PC-3 (cell line): ENCODE data around the gene FLNC. TPM values are rescaled to one million over a fixed set of nuclear protein-coding genes. Genes with fewer than 3 reads are reported as not detected.

Source experiments
- ATAC-seq: fragments of 200-7000 bp; cut with Tn5 transposase; 2 replicates; pipeline ENCODE4 v1.9.1; 2020; ENCODE audit warnings: mild to moderate bottlenecking, moderate library complexity
- BruUV-seq: library from RNA; stranded (reverse); fragments of 400-500 nt; replicated peaks from 2 replicates; lab custom pipeline; 2021; lab: Mats Ljungman, UMichigan
- CTCF ChIA-PET: fragments of 300-600 bp; sonication (Branson Sonifier 250); formaldehyde crosslinking; loops from one replicate; lab custom pipeline; 2022; ENCODE audit warnings: antibody characterized with exemption; lab: Charles Lee
- POLR2A ChIA-PET: fragments of 300-600 bp; sonication (Branson Sonifier 250); formaldehyde crosslinking; loops from one replicate; lab custom pipeline; 2022; ENCODE audit warnings: antibody characterized with exemption; ENCODE audit not compliant: unreplicated experiment; lab: Charles Lee
- DNase-seq: peaks from one replicate; pipeline ENCODE4 v3.0.0-alpha.2; 2015
- H2AFZ ChIP-seq: fragments of 300-600 bp; sonication (generic); 2 replicates; pipeline ENCODE4 v1.6.0; 2016; ENCODE audit warnings: antibody characterized with exemption, low read length
- H3F3A ChIP-seq: fragments of 300-600 bp; sonication (generic); one replicate; pipeline ENCODE4 v1.6.0; 2017; ENCODE audit warnings: antibody characterized with exemption, low read length, control low read depth, mild to moderate bottlenecking; ENCODE audit not compliant: unreplicated experiment
- H3K27ac ChIP-seq: fragments of 300-600 bp; sonication (generic); 2 replicates; pipeline ENCODE4 v1.5.1; 2016; ENCODE audit warnings: mild to moderate bottlenecking, low read length
- H3K27me3 ChIP-seq: fragments of 300-600 bp; sonication (generic); 2 replicates; pipeline ENCODE4 v1.6.1; 2016; ENCODE audit warnings: low read length, mixed read lengths
- H3K36me3 ChIP-seq: fragments of 300-600 bp; sonication (generic); 2 replicates; pipeline ENCODE4 v1.6.1; 2016; ENCODE audit warnings: low read depth, mixed run types, low read length, mixed read lengths
- H3K4me1 ChIP-seq: fragments of 300-600 bp; sonication (generic); 2 replicates; pipeline ENCODE4 v1.5.1; 2016; ENCODE audit warnings: low read length; ENCODE audit not compliant: insufficient read depth
- H3K4me2 ChIP-seq: fragments of 300-600 bp; sonication (generic); 2 replicates; pipeline ENCODE4 v1.6.0; 2016; ENCODE audit warnings: low read length
- H3K4me3 ChIP-seq: fragments of 300-600 bp; sonication (generic); 2 replicates; pipeline ENCODE4 v1.5.1; 2016; ENCODE audit warnings: mild to moderate bottlenecking, low read length, mixed read lengths
- H3K79me2 ChIP-seq: fragments of 300-600 bp; sonication (generic); 2 replicates; pipeline ENCODE4 v1.6.1; 2017; ENCODE audit warnings: low read length, mixed read lengths
- H3K9ac ChIP-seq: fragments of 300-600 bp; sonication (generic); 2 replicates; pipeline ENCODE4 v1.6.0; 2016; ENCODE audit warnings: mild to moderate bottlenecking, low read length
- H3K9me2 ChIP-seq: fragments of 300-600 bp; sonication (generic); replicated peaks from 2 replicates; pipeline ENCODE4 v1.6.1; 2016; ENCODE audit warnings: mixed run types, low read length, mixed read lengths
- H3K9me3 ChIP-seq: fragments of 300-600 bp; sonication (generic); 2 replicates; pipeline ENCODE4 v1.6.1; 2016; ENCODE audit warnings: low read length, mixed read lengths
- H4K20me1 ChIP-seq: fragments of 300-600 bp; sonication (generic); 2 replicates; pipeline ENCODE4 v1.6.1; 2016; ENCODE audit warnings: low read length, mixed read lengths
- EZH2 ChIP-seq: fragments of 300-600 bp; sonication (generic); IDR thresholded peaks from one replicate; pipeline ENCODE4 v1.6.1; 2017; ENCODE audit warnings: antibody characterized with exemption, mild to moderate bottlenecking, low read length; ENCODE audit not compliant: unreplicated experiment
- EZH2phosphoT487 ChIP-seq: fragments of 300-600 bp; sonication (generic); IDR thresholded peaks from 2 replicates; pipeline ENCODE4 v1.6.1; 2018; ENCODE audit warnings: mild to moderate bottlenecking, antibody characterized with exemption, low read length, borderline replicate concordance
- intact Hi-C: fragments of 100-400 bp; cut with micrococcal nuclease; formaldehyde crosslinking; loops from 2 replicates; pipeline ENCODE4 v1.9.0; 2023
- total RNA-seq: library from RNA; depleted of rRNA; stranded (reverse); fragments of >200 nt; gene quantifications from 2 replicates; pipeline ENCODE4 v1.2.3, GENCODE V29; 2014
- TF ChIP-seq, protein P1 (sequence below): fragments of 300-600 bp; sonication (generic); conservative IDR thresholded peaks from 2 replicates; pipeline ENCODE4 v1.5.1; 2017; ENCODE audit warnings: antibody characterized with exemption, low read depth, mild to moderate bottlenecking, low read length

The FLNC gene
- total RNA-seq, 1 experiment from 2014 or later: 88.7 TPM

DNA sequence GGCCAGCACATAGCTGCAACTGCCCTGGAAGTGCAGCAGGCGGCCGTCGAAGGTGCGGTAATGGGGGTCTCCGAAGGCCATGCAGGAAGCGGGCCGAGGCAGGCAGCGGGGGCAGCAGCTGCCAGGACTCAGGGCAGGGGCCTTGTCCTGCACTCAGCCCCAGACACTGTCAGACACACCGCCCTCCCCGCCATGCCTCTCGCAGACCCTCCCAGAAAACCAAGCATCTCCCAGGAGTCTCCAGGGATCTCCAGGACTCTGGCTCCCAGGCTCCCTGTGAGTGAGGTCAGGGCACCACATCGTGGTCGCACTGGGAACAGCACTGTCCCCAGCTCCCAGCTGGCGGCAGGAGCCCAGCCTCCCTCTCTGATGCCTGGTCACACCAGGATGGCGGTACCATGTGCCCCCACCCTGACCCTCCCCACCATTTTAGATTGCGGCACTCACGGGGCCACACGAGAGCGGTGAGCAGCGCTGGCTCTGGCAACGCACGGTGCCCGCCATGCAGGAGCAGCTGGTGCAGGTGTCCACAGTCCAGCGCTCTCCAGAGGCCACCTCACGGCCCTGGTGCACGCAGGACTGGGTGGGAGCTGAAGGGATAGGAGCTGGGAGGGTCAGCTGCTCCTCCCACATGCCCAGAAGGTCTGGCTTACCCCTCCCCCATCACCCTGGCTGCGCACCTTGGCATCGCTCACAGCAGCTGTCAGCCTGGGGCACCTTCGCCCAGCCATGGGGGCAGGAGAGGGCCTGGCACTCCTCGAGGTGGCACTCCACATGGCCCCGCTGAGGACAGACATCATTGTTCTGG, 49.9 kb downstream of the FLNC start:
- intact Hi-C loops: loop anchor here (1.0 to 5.0 kb wide), 4 partner anchors 17 to 403 kb away; partner anchors contain the start of genes CCDC136 and METTL2B
- DNase-seq (peak; percentile 85), ATAC-seq (peak; percentile 92)
- CTCF ChIA-PET: interaction anchor here (0.5 to 1.8 kb wide), 3 partner anchors 17 to 533 kb away, joined by 4 to 9 read pairs (median 8); partner anchors contain the start of gene ATP6V1F
- Histone ChIP-seq H3K9me2 (no peaks in the 10 kb centered on the region), H3K4me2 (peak overlapping the region; percentile 83), H2AFZ (peak overlapping the region; percentile 82), H3K4me3 (peak overlapping the region; percentile 69), H3K27ac (no peak overlapping the region), H3K9ac (peak overlapping the region; percentile 31), H4K20me1 (no peaks in the 10 kb centered on the region), H3K9me3 (no peaks in the 10 kb centered on the region), H3K79me2 (no peaks in the 10 kb centered on the region), H3K27me3 (no peaks in the 10 kb centered on the region), H3K36me3 (no peaks in the 10 kb centered on the region), H3F3A (no peaks in the 10 kb centered on the region), H3K4me1 (peaks cover 8% of the 10 kb centered on the region; the same call in 1 of the 2 replicates)
- TF ChIP-seq EZH2: no peak
- TF ChIP-seq, protein P1, sequence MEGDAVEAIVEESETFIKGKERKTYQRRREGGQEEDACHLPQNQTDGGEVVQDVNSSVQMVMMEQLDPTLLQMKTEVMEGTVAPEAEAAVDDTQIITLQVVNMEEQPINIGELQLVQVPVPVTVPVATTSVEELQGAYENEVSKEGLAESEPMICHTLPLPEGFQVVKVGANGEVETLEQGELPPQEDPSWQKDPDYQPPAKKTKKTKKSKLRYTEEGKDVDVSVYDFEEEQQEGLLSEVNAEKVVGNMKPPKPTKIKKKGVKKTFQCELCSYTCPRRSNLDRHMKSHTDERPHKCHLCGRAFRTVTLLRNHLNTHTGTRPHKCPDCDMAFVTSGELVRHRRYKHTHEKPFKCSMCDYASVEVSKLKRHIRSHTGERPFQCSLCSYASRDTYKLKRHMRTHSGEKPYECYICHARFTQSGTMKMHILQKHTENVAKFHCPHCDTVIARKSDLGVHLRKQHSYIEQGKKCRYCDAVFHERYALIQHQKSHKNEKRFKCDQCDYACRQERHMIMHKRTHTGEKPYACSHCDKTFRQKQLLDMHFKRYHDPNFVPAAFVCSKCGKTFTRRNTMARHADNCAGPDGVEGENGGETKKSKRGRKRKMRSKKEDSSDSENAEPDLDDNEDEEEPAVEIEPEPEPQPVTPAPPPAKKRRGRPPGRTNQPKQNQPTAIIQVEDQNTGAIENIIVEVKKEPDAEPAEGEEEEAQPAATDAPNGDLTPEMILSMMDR: peak; percentile 81
- BruUV-seq: no TSS peak
- POLR2A ChIA-PET: no interaction called here

DNA sequence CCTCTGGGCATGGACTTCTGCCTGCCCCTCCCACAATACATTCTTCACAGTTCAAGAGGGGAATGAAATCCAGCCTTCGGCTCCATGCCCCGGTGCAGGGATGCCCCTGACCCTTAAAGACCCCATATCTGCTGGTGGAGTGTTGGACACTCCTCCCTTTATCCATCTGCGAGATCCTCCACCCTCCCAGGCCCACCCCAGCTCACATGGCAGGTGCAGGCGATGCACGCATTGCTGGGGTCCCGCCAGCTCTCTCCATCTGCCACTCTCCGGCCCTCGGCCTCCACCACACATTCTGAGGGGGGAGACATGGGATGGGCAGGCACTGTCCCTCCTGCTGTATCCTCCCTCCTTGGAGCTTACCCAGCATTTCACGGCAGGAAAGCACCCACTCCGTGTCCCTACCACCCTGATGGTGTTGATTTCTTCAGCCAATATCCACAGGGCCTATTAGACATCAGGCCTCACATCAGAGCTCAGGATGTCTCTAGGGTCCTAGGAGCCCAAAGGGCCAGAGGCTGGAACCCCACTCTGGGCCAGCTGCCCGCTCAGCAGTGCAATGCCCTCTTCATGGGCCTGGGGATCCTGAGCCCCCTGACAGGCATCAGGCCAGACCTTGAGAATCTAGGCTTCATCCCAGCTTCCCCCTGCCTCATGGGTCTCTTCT, 50.7 kb downstream of the FLNC start:
- H3K9me3 ChIP-seq: no peaks in the 10 kb centered on the region
- TF ChIP-seq EZH2: no peak
- TF ChIP-seq, protein P1: no peak
- TF ChIP-seq EZH2phosphoT487: no peak
- no peaks in the 10 kb centered on the region for H3K79me2 ChIP-seq
- H3K36me3 ChIP-seq: no peaks in the 10 kb centered on the region
- ChIA-PET POLR2A (no interaction called here), CTCF (interaction anchor here (0.6 kb wide), 1 partner anchor 23 kb away, joined by 8 read pairs; no protein-coding TSS in a partner anchor)
- no peaks in the 10 kb centered on the region for H3F3A ChIP-seq
- H3K9ac ChIP-seq: no peak overlapping the region
- ATAC-seq (no peak), DNase-seq (no peak)
- no peak overlapping the region for H2AFZ ChIP-seq
- H3K27ac ChIP-seq: no peak overlapping the region
- no peaks in the 10 kb centered on the region for H3K27me3 ChIP-seq
- no peaks in the 10 kb centered on the region for H4K20me1 ChIP-seq
- intact Hi-C loops: loop anchor here (1.0 to 5.0 kb wide), 4 partner anchors 18 to 404 kb away; partner anchors contain the start of genes CCDC136 and METTL2B
- no peaks in the 10 kb centered on the region for H3K9me2 ChIP-seq
- no TSS peak for BruUV-seq
- no peak overlapping the region for H3K4me3 ChIP-seq
- peaks cover 8% of the 10 kb centered on the region; the same call in 1 of the 2 replicates for H3K4me1 ChIP-seq
- no peak overlapping the region for H3K4me2 ChIP-seq
